ENCODE data around the gene TBXAS1.

The TBXAS1 gene

DNA sequence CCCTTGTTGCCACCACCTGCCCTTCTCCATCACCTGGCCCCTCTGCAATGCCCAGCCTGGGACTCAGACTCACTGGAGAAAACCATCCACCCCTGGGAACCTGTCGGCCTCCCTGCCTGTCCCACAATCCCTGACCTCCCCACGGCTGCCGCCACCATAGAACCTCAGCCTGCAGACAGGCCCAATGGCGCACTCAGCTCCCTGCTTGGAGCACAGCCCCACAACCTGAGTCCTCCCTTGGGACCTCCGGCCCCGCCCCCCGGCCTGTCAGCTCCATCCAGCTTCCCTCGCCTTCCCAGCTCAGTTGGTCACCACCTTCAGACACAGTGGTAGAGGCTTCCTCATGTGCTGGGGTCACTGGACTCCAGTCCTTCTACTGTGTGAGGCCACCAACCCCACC, 192.5 kb downstream of the TBXAS1 start:
- H3K9ac ChIP-seq (ENCODE audit: low read length), result no peak overlapping the region
- no peaks in the 10 kb centered on the region for H4K20me1 ChIP-seq (ENCODE audit: low read depth, low read length)
- H3K9me3 ChIP-seq (ENCODE audit: insufficient read depth, low read length), result no peaks in the 10 kb centered on the region
- H3K27me3 ChIP-seq (ENCODE audit: low read length), result no peaks in the 10 kb centered on the region
- H3F3A ChIP-seq (ENCODE audit: insufficient read depth), result no peaks in the 10 kb centered on the region
- H3K4me3 ChIP-seq (ENCODE audit: insufficient read depth, low read length, poor library complexity, severe bottlenecking), result no peak overlapping the region
- H3K27ac ChIP-seq (ENCODE audit: low read depth, low read length), result no peak overlapping the region
- no peak overlapping the region for H2AFZ ChIP-seq (ENCODE audit: low read depth, low read length, severe bottlenecking)
- H3K36me3 ChIP-seq (ENCODE audit: low read length), result no peaks in the 10 kb centered on the region
- H3K4me2 ChIP-seq (ENCODE audit: low read depth, low read length, poor library complexity, severe bottlenecking), result no peak overlapping the region
- TF ChIP-seq EZH2phosphoT487 (conservative IDR thresholded peaks at IDR 0.05; ENCODE audit: low read length), result no peak
- TF ChIP-seq, protein P1, sequence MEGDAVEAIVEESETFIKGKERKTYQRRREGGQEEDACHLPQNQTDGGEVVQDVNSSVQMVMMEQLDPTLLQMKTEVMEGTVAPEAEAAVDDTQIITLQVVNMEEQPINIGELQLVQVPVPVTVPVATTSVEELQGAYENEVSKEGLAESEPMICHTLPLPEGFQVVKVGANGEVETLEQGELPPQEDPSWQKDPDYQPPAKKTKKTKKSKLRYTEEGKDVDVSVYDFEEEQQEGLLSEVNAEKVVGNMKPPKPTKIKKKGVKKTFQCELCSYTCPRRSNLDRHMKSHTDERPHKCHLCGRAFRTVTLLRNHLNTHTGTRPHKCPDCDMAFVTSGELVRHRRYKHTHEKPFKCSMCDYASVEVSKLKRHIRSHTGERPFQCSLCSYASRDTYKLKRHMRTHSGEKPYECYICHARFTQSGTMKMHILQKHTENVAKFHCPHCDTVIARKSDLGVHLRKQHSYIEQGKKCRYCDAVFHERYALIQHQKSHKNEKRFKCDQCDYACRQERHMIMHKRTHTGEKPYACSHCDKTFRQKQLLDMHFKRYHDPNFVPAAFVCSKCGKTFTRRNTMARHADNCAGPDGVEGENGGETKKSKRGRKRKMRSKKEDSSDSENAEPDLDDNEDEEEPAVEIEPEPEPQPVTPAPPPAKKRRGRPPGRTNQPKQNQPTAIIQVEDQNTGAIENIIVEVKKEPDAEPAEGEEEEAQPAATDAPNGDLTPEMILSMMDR (IDR thresholded peaks at IDR 0.05; ENCODE audit: insufficient read depth, low read length, poor library complexity, severe bottlenecking), result no peak
- no peaks in the 10 kb centered on the region for H3K9me2 ChIP-seq (replicated peaks; ENCODE audit: insufficient read depth, low read length)
- no peaks in the 10 kb centered on the region for H3K79me2 ChIP-seq (ENCODE audit: insufficient read depth, low read length)

DNA sequence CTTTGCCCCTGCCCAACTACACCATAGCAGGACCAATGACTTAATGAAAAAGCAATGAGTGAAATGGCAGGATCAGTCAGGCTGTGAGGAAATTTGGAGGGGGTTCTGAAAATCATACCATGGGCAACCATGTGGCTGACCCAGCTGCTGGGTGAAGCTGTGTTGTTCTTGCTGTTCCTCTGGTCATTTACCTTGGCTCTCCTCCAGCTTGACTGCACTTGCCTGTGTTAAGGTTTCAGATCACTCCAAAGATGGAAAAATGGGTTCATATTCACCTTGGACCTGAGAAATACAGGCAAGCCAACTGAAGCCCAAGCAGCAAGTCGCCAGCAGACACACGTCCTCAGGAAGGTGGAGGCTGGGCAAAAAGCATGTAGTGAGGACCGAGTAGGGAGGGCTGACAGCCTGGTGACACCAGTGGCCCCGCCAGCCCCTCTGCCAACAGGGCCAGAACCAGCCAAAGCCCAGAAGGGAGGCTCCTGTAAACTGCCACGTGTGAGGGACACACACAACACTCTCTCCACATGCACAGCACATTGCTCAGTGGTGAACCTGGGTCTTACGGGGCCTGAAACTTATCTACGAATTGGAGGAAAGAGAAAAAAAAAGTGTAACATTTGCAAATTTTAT, 193.6 kb downstream of the TBXAS1 start:
- Histone ChIP-seq H3K27ac (ENCODE audit: low read depth, low read length) (no peak overlapping the region), H3K36me3 (ENCODE audit: low read length) (no peaks in the 10 kb centered on the region), H2AFZ (ENCODE audit: low read depth, low read length, severe bottlenecking) (no peak overlapping the region), H3F3A (ENCODE audit: insufficient read depth) (no peaks in the 10 kb centered on the region), H4K20me1 (ENCODE audit: low read depth, low read length) (no peaks in the 10 kb centered on the region), H3K79me2 (ENCODE audit: insufficient read depth, low read length) (no peaks in the 10 kb centered on the region), H3K9me2 (replicated peaks; ENCODE audit: insufficient read depth, low read length) (no peaks in the 10 kb centered on the region), H3K4me2 (ENCODE audit: low read depth, low read length, poor library complexity, severe bottlenecking) (no peak overlapping the region), H3K27me3 (ENCODE audit: low read length) (no peaks in the 10 kb centered on the region), H3K9me3 (ENCODE audit: insufficient read depth, low read length) (no peaks in the 10 kb centered on the region), H3K4me3 (ENCODE audit: insufficient read depth, low read length, poor library complexity, severe bottlenecking) (no peak overlapping the region), H3K9ac (ENCODE audit: low read length) (no peak overlapping the region)
- TF ChIP-seq, protein P1 (IDR thresholded peaks at IDR 0.05; ENCODE audit: insufficient read depth, low read length, poor library complexity, severe bottlenecking), result no peak
- no peak for TF ChIP-seq EZH2phosphoT487 (conservative IDR thresholded peaks at IDR 0.05; ENCODE audit: low read length)

DNA sequence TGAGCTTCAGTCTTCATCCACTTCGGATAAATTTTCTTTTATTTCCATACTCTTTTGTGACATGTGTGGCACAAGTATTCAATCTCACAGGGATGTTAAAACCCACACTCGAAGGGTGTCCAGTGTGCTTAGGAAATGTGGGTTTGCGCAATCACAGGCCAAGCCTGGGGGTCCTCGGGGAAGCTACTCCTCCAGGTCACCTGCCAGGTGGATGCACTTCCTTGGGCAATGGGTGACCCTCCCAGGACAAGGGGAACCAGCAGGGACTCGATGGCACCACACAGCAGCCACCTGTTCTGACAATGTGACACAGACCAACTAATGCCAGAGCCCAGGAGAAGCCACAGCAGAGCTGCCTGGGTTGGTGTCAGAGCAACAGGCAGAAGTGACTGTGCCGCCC, 194.7 kb downstream of the TBXAS1 start:
- TF ChIP-seq, protein P1 (IDR thresholded peaks at IDR 0.05; ENCODE audit: insufficient read depth, low read length, poor library complexity, severe bottlenecking), result no peak
- TF ChIP-seq EZH2phosphoT487 (conservative IDR thresholded peaks at IDR 0.05; ENCODE audit: low read length), result no peak
- Histone ChIP-seq H3K9me3 (ENCODE audit: insufficient read depth, low read length) (no peaks in the 10 kb centered on the region), H3K9ac (ENCODE audit: low read length) (no peak overlapping the region), H3K79me2 (ENCODE audit: insufficient read depth, low read length) (no peaks in the 10 kb centered on the region), H3K27ac (ENCODE audit: low read depth, low read length) (no peak overlapping the region), H2AFZ (ENCODE audit: low read depth, low read length, severe bottlenecking) (no peak overlapping the region), H3K36me3 (ENCODE audit: low read length) (no peaks in the 10 kb centered on the region), H3K4me2 (ENCODE audit: low read depth, low read length, poor library complexity, severe bottlenecking) (no peak overlapping the region), H4K20me1 (ENCODE audit: low read depth, low read length) (no peaks in the 10 kb centered on the region), H3K9me2 (replicated peaks; ENCODE audit: insufficient read depth, low read length) (no peaks in the 10 kb centered on the region), H3K4me3 (ENCODE audit: insufficient read depth, low read length, poor library complexity, severe bottlenecking) (no peak overlapping the region), H3F3A (ENCODE audit: insufficient read depth) (no peaks in the 10 kb centered on the region), H3K27me3 (ENCODE audit: low read length) (no peaks in the 10 kb centered on the region)
